Activated naive CD8-positive, alpha-beta T cell treated with anti-CD3 and anti-CD28 coated beads for 36 hours (primary cell): ENCODE data around the gene LRP1B. TPM values are rescaled to one million over a fixed set of nuclear protein-coding genes. Genes with fewer than 3 reads are reported as not detected.

Experiments
- DNase-seq: peaks from one replicate; pipeline ENCODE4 v3.0.0; 2021
- H3K27ac Mint-ChIP-seq: one replicate; pipeline ENCODE4 v1.8.0; 2022; ENCODE audit warnings: mild to moderate bottlenecking, moderate library complexity, mixed read lengths
- H3K27me3 Mint-ChIP-seq: one replicate; pipeline ENCODE4 v1.8.0; 2022; ENCODE audit warnings: mild to moderate bottlenecking, mixed read lengths
- H3K36me3 Mint-ChIP-seq: one replicate; pipeline ENCODE4 v1.8.0; 2021; ENCODE audit warnings: mild to moderate bottlenecking, mixed read lengths
- H3K4me1 Mint-ChIP-seq: one replicate; pipeline ENCODE4 v1.8.0; 2021; ENCODE audit warnings: mixed read lengths
- H3K4me3 Mint-ChIP-seq: one replicate; pipeline ENCODE4 v1.8.0; 2022; ENCODE audit warnings: mild to moderate bottlenecking, moderate library complexity, mixed read lengths
- H3K9me3 Mint-ChIP-seq: one replicate; pipeline ENCODE4 v1.8.0; 2022; ENCODE audit warnings: mixed read lengths
- total RNA-seq, 2 experiments: library from RNA; stranded (reverse); gene quantifications; one replicate each; pipeline ENCODE4 v1.2.3, GENCODE V29; 2021

LRP1B gene
- total RNA-seq, 2 experiments from 2014 or later: not detected

- Mint-ChIP-seq H3K9me3 (peaks cover 4% of the 10 kb centered on the region), H3K4me3 (no peak overlapping the region), H3K27ac (no peak overlapping the region), H3K36me3 (no peaks in the 10 kb centered on the region), H3K4me1 (no peaks in the 10 kb centered on the region), H3K27me3 (no peaks in the 10 kb centered on the region)
- DNase-seq: no peak
Observed at GRCh38 chr2:141591787-141592186, 539.0 kb downstream of the LRP1B start.

- Mint-ChIP-seq H3K27ac (no peak overlapping the region), H3K9me3 (peaks cover 4% of the 10 kb centered on the region), H3K27me3 (no peaks in the 10 kb centered on the region), H3K4me1 (no peaks in the 10 kb centered on the region), H3K4me3 (no peak overlapping the region), H3K36me3 (no peaks in the 10 kb centered on the region)
- no peak for DNase-seq
Observed at GRCh38 chr2:141590620-141591019, 540.2 kb downstream of the LRP1B start.

GRCh38 chr2:141589314-141589713 lies 541.5 kb downstream of the LRP1B start:
- Mint-ChIP-seq H3K27me3 (no peaks in the 10 kb centered on the region), H3K9me3 (peaks cover 4% of the 10 kb centered on the region), H3K4me1 (no peaks in the 10 kb centered on the region), H3K36me3 (no peaks in the 10 kb centered on the region), H3K27ac (no peak overlapping the region), H3K4me3 (no peak overlapping the region)
- no peak for DNase-seq

- Mint-ChIP-seq H3K4me3 (no peak overlapping the region), H3K9me3 (peaks cover 4% of the 10 kb centered on the region), H3K27ac (no peak overlapping the region), H3K4me1 (no peaks in the 10 kb centered on the region), H3K36me3 (no peaks in the 10 kb centered on the region), H3K27me3 (no peaks in the 10 kb centered on the region)
- no peak for DNase-seq
Observed at GRCh38 chr2:141586985-141587384, 543.8 kb downstream of the LRP1B start.

GRCh38 chr2:141582213-141582612 lies 548.6 kb downstream of the LRP1B start:
- no peaks in the 10 kb centered on the region for H3K36me3 Mint-ChIP-seq
- no peaks in the 10 kb centered on the region for H3K9me3 Mint-ChIP-seq
- H3K4me1 Mint-ChIP-seq: no peaks in the 10 kb centered on the region

GRCh38 chr2:141579071-141579470 lies 551.7 kb downstream of the LRP1B start:
- Mint-ChIP-seq H3K9me3 (peaks cover 5% of the 10 kb centered on the region), H3K27ac (no peak overlapping the region), H3K4me3 (no peak overlapping the region), H3K27me3 (no peaks in the 10 kb centered on the region), H3K36me3 (no peaks in the 10 kb centered on the region), H3K4me1 (no peaks in the 10 kb centered on the region)
- DNase-seq: no peak

More at GRCh38 chr2:141582213-141582612, 548.6 kb downstream of the LRP1B start:
- DNase-seq: no peak
- Mint-ChIP-seq H3K4me3 (no peak overlapping the region), H3K27me3 (no peaks in the 10 kb centered on the region), H3K27ac (no peak overlapping the region)

- DNase-seq: no peak
- Mint-ChIP-seq H3K4me1 (no peaks in the 10 kb centered on the region), H3K4me3 (no peak overlapping the region), H3K27ac (no peak overlapping the region), H3K27me3 (no peaks in the 10 kb centered on the region), H3K9me3 (peaks cover 18% of the 10 kb centered on the region), H3K36me3 (no peaks in the 10 kb centered on the region)
Observed at GRCh38 chr2:141570474-141571131, 560.2 kb downstream of the LRP1B start.

GRCh38 chr2:141569941-141570340 lies 560.9 kb downstream of the LRP1B start:
- Mint-ChIP-seq H3K27me3 (no peaks in the 10 kb centered on the region), H3K4me3 (no peak overlapping the region), H3K36me3 (no peaks in the 10 kb centered on the region), H3K9me3 (peaks cover 18% of the 10 kb centered on the region), H3K27ac (no peak overlapping the region), H3K4me1 (no peaks in the 10 kb centered on the region)
- DNase-seq: no peak

- H3K27me3 Mint-ChIP-seq: no peaks in the 10 kb centered on the region
- no peaks in the 10 kb centered on the region for H3K9me3 Mint-ChIP-seq
- H3K4me1 Mint-ChIP-seq: no peaks in the 10 kb centered on the region
- DNase-seq: no peak
- no peak overlapping the region for H3K27ac Mint-ChIP-seq
- H3K36me3 Mint-ChIP-seq: no peaks in the 10 kb centered on the region
- no peak overlapping the region for H3K4me3 Mint-ChIP-seq
Observed at GRCh38 chr2:141565597-141565996, 565.2 kb downstream of the LRP1B start.

GRCh38 chr2:141560723-141561122 lies 570.1 kb downstream of the LRP1B start:
- Mint-ChIP-seq H3K27ac (no peak overlapping the region), H3K27me3 (no peaks in the 10 kb centered on the region), H3K4me3 (no peak overlapping the region), H3K4me1 (no peaks in the 10 kb centered on the region), H3K9me3 (no peaks in the 10 kb centered on the region), H3K36me3 (no peaks in the 10 kb centered on the region)
- no peak for DNase-seq

GRCh38 chr2:141557329-141558095 lies 573.3 kb downstream of the LRP1B start:
- Mint-ChIP-seq H3K27ac (no peak overlapping the region), H3K9me3 (no peaks in the 10 kb centered on the region), H3K4me3 (no peak overlapping the region), H3K36me3 (no peaks in the 10 kb centered on the region), H3K4me1 (no peaks in the 10 kb centered on the region), H3K27me3 (no peaks in the 10 kb centered on the region)
- DNase-seq: no peak

GRCh38 chr2:141555876-141556470 lies 574.8 kb downstream of the LRP1B start:
- no peaks in the 10 kb centered on the region for H3K4me1 Mint-ChIP-seq
- DNase-seq: no peak

GRCh38 chr2:141554810-141555209 lies 576.0 kb downstream of the LRP1B start:
- H3K36me3 Mint-ChIP-seq: no peaks in the 10 kb centered on the region
- H3K9me3 Mint-ChIP-seq: no peaks in the 10 kb centered on the region
- no peaks in the 10 kb centered on the region for H3K4me1 Mint-ChIP-seq
- no peak overlapping the region for H3K4me3 Mint-ChIP-seq
- H3K27ac Mint-ChIP-seq: no peak overlapping the region
- H3K27me3 Mint-ChIP-seq: no peaks in the 10 kb centered on the region
- no peak for DNase-seq

More at GRCh38 chr2:141555876-141556470, 574.8 kb downstream of the LRP1B start:
- Mint-ChIP-seq H3K4me3 (no peak overlapping the region), H3K9me3 (no peaks in the 10 kb centered on the region), H3K27ac (no peak overlapping the region), H3K36me3 (no peaks in the 10 kb centered on the region), H3K27me3 (no peaks in the 10 kb centered on the region)

- Mint-ChIP-seq H3K9me3 (peaks cover 4% of the 10 kb centered on the region), H3K27ac (no peak overlapping the region), H3K36me3 (no peaks in the 10 kb centered on the region), H3K4me1 (peaks cover 2% of the 10 kb centered on the region), H3K4me3 (no peak overlapping the region), H3K27me3 (no peaks in the 10 kb centered on the region)
- no peak for DNase-seq
Observed at GRCh38 chr2:141534666-141535362, 596.0 kb downstream of the LRP1B start.

GRCh38 chr2:141529659-141530058 lies 601.2 kb downstream of the LRP1B start:
- Mint-ChIP-seq H3K4me1 (no peaks in the 10 kb centered on the region), H3K4me3 (no peak overlapping the region), H3K27me3 (no peaks in the 10 kb centered on the region), H3K36me3 (no peaks in the 10 kb centered on the region), H3K9me3 (peaks cover 2% of the 10 kb centered on the region), H3K27ac (no peak overlapping the region)
- no peak for DNase-seq
